LNCaP clone FGC (cell line): ENCODE measurements around the gene PLK4.

ENCODE experiments used
- DNase-seq: peaks from one replicate; pipeline ENCODE4 v3.0.0-alpha.2; 2011; ENCODE audit warnings: low read depth
- H3K4me3 ChIP-seq: 2 replicates; pipeline ENCODE4 v1.5.1; 2011; ENCODE audit warnings: mild to moderate bottlenecking, low read depth, low read length, control low read depth
- TF ChIP-seq, protein P1 (sequence below): IDR thresholded peaks from 2 replicates; pipeline ENCODE4 v1.5.1; 2012; ENCODE audit warnings: mild to moderate bottlenecking; ENCODE audit not compliant: control insufficient read depth, insufficient read depth; ENCODE audit errors: extremely low read depth

Gene PLK4

GRCh38 chr4:127870281-127870680 is 10.4 kb upstream of the PLK4 start:
- TF ChIP-seq, protein P1, sequence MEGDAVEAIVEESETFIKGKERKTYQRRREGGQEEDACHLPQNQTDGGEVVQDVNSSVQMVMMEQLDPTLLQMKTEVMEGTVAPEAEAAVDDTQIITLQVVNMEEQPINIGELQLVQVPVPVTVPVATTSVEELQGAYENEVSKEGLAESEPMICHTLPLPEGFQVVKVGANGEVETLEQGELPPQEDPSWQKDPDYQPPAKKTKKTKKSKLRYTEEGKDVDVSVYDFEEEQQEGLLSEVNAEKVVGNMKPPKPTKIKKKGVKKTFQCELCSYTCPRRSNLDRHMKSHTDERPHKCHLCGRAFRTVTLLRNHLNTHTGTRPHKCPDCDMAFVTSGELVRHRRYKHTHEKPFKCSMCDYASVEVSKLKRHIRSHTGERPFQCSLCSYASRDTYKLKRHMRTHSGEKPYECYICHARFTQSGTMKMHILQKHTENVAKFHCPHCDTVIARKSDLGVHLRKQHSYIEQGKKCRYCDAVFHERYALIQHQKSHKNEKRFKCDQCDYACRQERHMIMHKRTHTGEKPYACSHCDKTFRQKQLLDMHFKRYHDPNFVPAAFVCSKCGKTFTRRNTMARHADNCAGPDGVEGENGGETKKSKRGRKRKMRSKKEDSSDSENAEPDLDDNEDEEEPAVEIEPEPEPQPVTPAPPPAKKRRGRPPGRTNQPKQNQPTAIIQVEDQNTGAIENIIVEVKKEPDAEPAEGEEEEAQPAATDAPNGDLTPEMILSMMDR: no peak
- DNase-seq: no peak
- H3K4me3 ChIP-seq: no peak overlapping the region

DNA sequence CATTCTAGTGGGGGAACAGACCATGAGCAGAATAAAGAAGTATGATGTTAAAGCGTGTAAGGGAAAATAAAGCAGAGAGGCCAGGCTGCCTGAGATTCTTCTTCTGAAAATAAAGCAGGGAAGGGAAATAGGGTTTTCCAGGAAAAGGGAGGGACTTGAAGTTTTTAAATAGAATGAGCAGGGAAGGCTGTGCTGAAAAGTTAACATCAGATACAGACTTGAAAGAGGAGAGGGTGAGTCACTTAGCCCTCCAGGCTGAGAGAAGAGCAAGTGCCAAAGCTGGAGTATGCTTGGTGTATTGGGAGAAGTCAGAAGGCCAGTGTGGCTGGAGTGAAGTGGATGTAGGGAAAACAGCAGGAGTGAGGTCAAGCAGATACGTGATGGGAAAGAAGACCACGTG is 10.0 kb upstream of the PLK4 start:
- no peak for DNase-seq
- H3K4me3 ChIP-seq: no peak overlapping the region
- TF ChIP-seq, protein P1: no peak

- H3K4me3 ChIP-seq: no peak overlapping the region
- TF ChIP-seq, protein P1: no peak
- no peak for DNase-seq
These were observed 4.9 kb upstream of the PLK4 start for GRCh38 chr4:127875791-127876190.

- H3K4me3 ChIP-seq: peak overlapping the region; percentile 93
- no peak for DNase-seq
- TF ChIP-seq, protein P1: peak; percentile 39; the same call in 1 of the 2 replicates
These were observed 821 bp downstream of the PLK4 start for GRCh38 chr4:127881563-127881864.

DNA sequence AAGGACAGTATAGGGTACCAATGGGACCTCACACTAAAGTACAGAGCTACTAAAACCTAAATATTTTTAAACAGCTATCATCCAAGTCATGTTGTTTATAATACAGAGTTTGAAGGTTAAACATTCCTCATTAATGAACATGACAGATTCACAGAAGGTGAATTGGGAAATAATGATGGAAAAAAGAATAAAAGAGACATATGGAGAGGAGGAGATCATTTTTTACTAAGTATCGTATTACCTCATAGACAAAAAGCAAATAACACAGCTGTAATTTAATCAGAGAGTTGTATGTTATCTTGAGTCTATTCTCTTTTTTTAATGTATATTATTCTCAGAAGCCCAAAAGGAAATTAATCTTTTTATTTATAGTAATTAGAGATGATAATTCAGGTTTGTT is 7.9 kb downstream of the PLK4 start:
- TF ChIP-seq, protein P1: no peak

DNA sequence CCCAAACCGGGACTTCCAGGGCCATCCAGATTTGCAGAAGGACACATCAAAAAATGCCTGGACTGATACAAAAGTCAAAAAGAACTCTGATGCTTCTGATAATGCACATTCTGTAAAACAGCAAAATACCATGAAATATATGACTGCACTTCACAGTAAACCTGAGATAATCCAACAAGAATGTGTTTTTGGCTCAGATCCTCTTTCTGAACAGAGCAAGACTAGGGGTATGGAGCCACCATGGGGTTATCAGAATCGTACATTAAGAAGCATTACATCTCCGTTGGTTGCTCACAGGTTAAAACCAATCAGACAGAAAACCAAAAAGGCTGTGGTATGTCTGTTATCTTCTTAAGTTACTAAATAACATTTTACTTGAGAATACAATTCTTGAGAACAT is 9.2 kb downstream of the PLK4 start:
- DNase-seq: no peak
- TF ChIP-seq, protein P1: no peak
- no peak overlapping the region for H3K4me3 ChIP-seq

More for the DNA sequence above, 7.9 kb downstream of the PLK4 start:
- no peak overlapping the region for H3K4me3 ChIP-seq
- no peak for DNase-seq

GRCh38 chr4:127896069-127896468 is 15.4 kb downstream of the PLK4 start:
- TF ChIP-seq, protein P1: no peak
- H3K4me3 ChIP-seq: no peak overlapping the region
- DNase-seq: peak; percentile 53
